AML-193 (cell line): Measurements from ENCODE around the gene RTTN.

ENCODE experiments used
- DNase-seq, 2 experiments: peaks; one replicate each; lab custom pipeline; 2025; lab: John Stamatoyannopoulos, UW

RTTN gene

GRCh38 chr18:70075906-70076305 lies 129.6 kb downstream of the RTTN start:
- DNase-seq: no peak

GRCh38 chr18:70074116-70074515 lies 131.4 kb downstream of the RTTN start:
- DNase-seq: no peak

GRCh38 chr18:70073432-70073831 lies 132.1 kb downstream of the RTTN start:
- no peak for DNase-seq

GRCh38 chr18:70072678-70073077 lies 132.8 kb downstream of the RTTN start:
- no peak for DNase-seq

GRCh38 chr18:70069965-70070364 lies 135.5 kb downstream of the RTTN start:
- no peak for DNase-seq

GRCh38 chr18:70069382-70069781 lies 136.1 kb downstream of the RTTN start:
- no peak for DNase-seq

- DNase-seq: no peak
Observed at GRCh38 chr18:70068981-70069380, 136.5 kb downstream of the RTTN start.

GRCh38 chr18:70059684-70060083 lies 145.8 kb downstream of the RTTN start:
- DNase-seq: no peak

GRCh38 chr18:70058916-70059315 lies 146.6 kb downstream of the RTTN start:
- no peak for DNase-seq

- DNase-seq: no peak
Observed at GRCh38 chr18:70047931-70048603, 157.4 kb downstream of the RTTN start.

- no peak for DNase-seq
Observed at GRCh38 chr18:70046796-70047195, 158.7 kb downstream of the RTTN start.

GRCh38 chr18:70046207-70046606 lies 159.3 kb downstream of the RTTN start:
- DNase-seq: no peak

- DNase-seq: no peak
Observed at GRCh38 chr18:70044632-70045031, 160.9 kb downstream of the RTTN start.

- no peak for DNase-seq
Observed at GRCh38 chr18:70041459-70042050, 163.9 kb downstream of the RTTN start.

- DNase-seq: no peak
Observed at GRCh38 chr18:70039186-70039585, 166.3 kb downstream of the RTTN start.

GRCh38 chr18:70037431-70038061 lies 167.9 kb downstream of the RTTN start:
- DNase-seq: no peak

GRCh38 chr18:70036771-70037347 lies 168.6 kb downstream of the RTTN start:
- no peak for DNase-seq

- DNase-seq: no peak
Observed at GRCh38 chr18:70036168-70036567, 169.3 kb downstream of the RTTN start.

- DNase-seq: no peak
Observed at GRCh38 chr18:70031221-70031620, 174.3 kb downstream of the RTTN start.

- no peak for DNase-seq
Observed at GRCh38 chr18:70030728-70031127, 174.8 kb downstream of the RTTN start.

GRCh38 chr18:70029163-70029562 lies 176.3 kb downstream of the RTTN start:
- no peak for DNase-seq

- no peak for DNase-seq
Observed at GRCh38 chr18:70028734-70029133, 176.8 kb downstream of the RTTN start.

- DNase-seq: no peak
Observed at GRCh38 chr18:70028084-70028483, 177.4 kb downstream of the RTTN start.
